Measurements from ENCODE around the gene ZSCAN10.

DNA sequence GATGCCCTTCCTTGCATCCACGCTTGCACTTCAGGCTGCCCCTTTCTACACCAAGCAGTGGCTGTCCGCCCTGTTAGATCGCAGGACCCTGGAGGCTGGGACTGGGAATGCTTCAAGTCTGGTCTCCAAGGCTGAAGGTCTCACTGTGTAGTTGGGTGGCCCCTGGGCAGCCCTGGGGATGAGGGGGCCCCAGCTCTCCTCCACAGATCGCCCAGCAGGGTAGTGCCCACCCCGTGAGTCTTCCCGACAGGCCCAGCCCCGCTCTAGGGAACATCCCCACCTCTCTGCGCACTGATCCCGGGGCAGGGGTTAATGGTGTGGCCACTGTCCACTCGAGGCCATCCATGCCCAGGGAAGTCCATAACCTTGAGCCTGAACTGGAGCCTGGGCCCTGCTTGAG, 46.1 kb upstream of the ZSCAN10 start:
- TF ChIP-seq, protein P1, sequence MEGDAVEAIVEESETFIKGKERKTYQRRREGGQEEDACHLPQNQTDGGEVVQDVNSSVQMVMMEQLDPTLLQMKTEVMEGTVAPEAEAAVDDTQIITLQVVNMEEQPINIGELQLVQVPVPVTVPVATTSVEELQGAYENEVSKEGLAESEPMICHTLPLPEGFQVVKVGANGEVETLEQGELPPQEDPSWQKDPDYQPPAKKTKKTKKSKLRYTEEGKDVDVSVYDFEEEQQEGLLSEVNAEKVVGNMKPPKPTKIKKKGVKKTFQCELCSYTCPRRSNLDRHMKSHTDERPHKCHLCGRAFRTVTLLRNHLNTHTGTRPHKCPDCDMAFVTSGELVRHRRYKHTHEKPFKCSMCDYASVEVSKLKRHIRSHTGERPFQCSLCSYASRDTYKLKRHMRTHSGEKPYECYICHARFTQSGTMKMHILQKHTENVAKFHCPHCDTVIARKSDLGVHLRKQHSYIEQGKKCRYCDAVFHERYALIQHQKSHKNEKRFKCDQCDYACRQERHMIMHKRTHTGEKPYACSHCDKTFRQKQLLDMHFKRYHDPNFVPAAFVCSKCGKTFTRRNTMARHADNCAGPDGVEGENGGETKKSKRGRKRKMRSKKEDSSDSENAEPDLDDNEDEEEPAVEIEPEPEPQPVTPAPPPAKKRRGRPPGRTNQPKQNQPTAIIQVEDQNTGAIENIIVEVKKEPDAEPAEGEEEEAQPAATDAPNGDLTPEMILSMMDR (conservative IDR thresholded peaks at IDR 0.05; ENCODE audit: low read depth, low read length): no peak
- TF ChIP-seq EZH2 (IDR thresholded peaks at IDR 0.05; ENCODE audit: low read length, unreplicated experiment): no peak
- no peak for TF ChIP-seq EZH2phosphoT487 (IDR thresholded peaks at IDR 0.05; ENCODE audit: borderline replicate concordance, low read length)

Data from PC-3 (cell line).